Gastroesophageal sphincter (tissue), 4 donors: ENCODE results near the gene SEMA3F. TPM values are rescaled to one million over a fixed set of nuclear protein-coding genes. Genes with fewer than 3 reads are reported as not detected.

Source experiments
- ATAC-seq: fragments of 150-250 bp; one replicate; pipeline ENCODE4 v1.9.1; 2016; ENCODE audit warnings: mild to moderate bottlenecking, moderate library complexity
- H3K27ac ChIP-seq, 4 donors: fragments of 200-600 bp; sonication (generic) in 3 of 4; 1 replicate in 3 of 4; 2 replicates in 1 of 4; pipeline ENCODE4 v1.5.1; 2016 to 2019
- H3K27me3 ChIP-seq: fragments of 200-600 bp; sonication (generic); one replicate; pipeline ENCODE4 v1.5.1; 2019
- H3K36me3 ChIP-seq, 2 donors: fragments of 200-600 bp; sonication (generic); one replicate each; pipeline ENCODE4 v1.5.1; 2019; ENCODE audit warnings: control low read depth in 1 of 2
- H3K4me1 ChIP-seq, 3 donors: fragments of 200-600 bp; sonication (generic); 1 replicate in 2 of 3; 2 replicates in 1 of 3; pipeline ENCODE4 v1.5.1; 2016 to 2019; ENCODE audit warnings: control low read depth in 2 of 3
- H3K4me3 ChIP-seq, 2 donors: fragments of 200-600 bp; sonication (generic); one replicate each; pipeline ENCODE4 v1.5.1; 2019; ENCODE audit warnings: mild to moderate bottlenecking in 1 of 2, moderate library complexity in 1 of 2
- H3K9me3 ChIP-seq, 3 donors: fragments of 200-600 bp; sonication (generic); one replicate each; pipeline ENCODE4 v1.5.1; 2017 to 2019; ENCODE audit warnings: control low read depth in 2 of 3
- EP300 ChIP-seq: sonication (generic); formaldehyde crosslinking; IDR thresholded peaks from one replicate; pipeline ENCODE4 v1.6.1; 2017; ENCODE audit warnings: antibody characterized with exemption, mild to moderate bottlenecking
- POLR2A ChIP-seq, 2 donors: fragments of 450-650 bp; IDR thresholded peaks; one replicate each; pipeline ENCODE4 v1.6.1; 2017; ENCODE audit warnings: antibody characterized with exemption in 2 of 2, mild to moderate bottlenecking in 2 of 2, moderate library complexity in 1 of 2
- POLR2AphosphoS5 ChIP-seq: sonication (generic); formaldehyde crosslinking; IDR thresholded peaks from one replicate; pipeline ENCODE4 v1.6.1; 2017; ENCODE audit warnings: antibody characterized with exemption
- WGBS, 2 donors: methylation state at CpG; one replicate each; pipeline ENCODE4 v1.1.5; 2018; ENCODE audit warnings: low coverage in 1 of 2; 5-methylcytosine and 5-hydroxymethylcytosine counted together
- total RNA-seq, 4 donors: library from RNA; depleted of rRNA; stranded (reverse); fragments of >200 nt; gene quantifications; one replicate each; pipeline ENCODE4 v1.1.0, GENCODE V29; 2016
- TF ChIP-seq, protein P1 (sequence below), 4 experiments: fragments of 200-600 bp in 2 of 4; fragments of 450-650 bp in 2 of 4; sonication (generic) in 1 of 4; IDR thresholded peaks; one replicate each; pipeline ENCODE4 v1.5.1; 2017 to 2019; ENCODE audit warnings: antibody characterized with exemption in 4 of 4, mild to moderate bottlenecking in 2 of 4, moderate library complexity in 2 of 4

Gene SEMA3F
- total RNA-seq, 4 donors from 2014 or later: 6.7 to 33.5 (median 16.3) TPM

DNA sequence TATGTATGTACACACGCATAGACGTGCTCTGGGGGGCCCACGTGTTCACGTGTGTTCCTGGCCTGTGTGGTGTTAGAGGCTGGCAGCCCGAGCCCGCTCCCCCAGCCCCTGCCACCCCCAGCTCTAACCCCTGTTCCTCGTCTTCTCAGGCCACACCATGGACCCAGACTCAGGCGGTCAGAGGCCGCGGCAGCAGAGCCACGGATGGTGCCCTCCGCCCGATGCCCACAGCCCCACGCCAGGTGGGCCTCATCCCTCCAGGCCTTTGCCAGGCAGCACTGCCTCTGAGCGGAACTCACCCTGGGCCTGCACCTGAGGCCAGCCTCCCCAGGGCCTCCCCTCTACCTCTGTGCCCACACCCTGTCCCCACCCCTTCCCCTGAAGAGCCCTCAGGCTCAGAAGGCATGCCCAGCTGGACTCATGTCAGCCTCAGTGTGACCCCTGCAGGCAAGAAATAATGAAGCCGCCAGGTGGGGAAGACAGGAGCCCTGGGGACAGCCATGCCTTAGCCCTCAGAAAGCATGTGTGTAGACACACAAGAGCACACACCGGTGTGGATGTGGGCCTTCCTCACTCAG lies 19.9 kb downstream of the SEMA3F start:
- no peak overlapping the region for H3K4me3 ChIP-seq
- H3K9me3 ChIP-seq: no peaks in the 10 kb centered on the region
- H3K27me3 ChIP-seq: no peaks in the 10 kb centered on the region
- 100% methylated on average over 1 to 3 of the region's 17 CpGs for WGBS, 2 donors
- H3K4me1 ChIP-seq: peaks cover 0 to 16% (median 2%) of the 10 kb centered on the region in 3 donors
- no peak overlapping the region for H3K27ac ChIP-seq
- TF ChIP-seq, protein P1, sequence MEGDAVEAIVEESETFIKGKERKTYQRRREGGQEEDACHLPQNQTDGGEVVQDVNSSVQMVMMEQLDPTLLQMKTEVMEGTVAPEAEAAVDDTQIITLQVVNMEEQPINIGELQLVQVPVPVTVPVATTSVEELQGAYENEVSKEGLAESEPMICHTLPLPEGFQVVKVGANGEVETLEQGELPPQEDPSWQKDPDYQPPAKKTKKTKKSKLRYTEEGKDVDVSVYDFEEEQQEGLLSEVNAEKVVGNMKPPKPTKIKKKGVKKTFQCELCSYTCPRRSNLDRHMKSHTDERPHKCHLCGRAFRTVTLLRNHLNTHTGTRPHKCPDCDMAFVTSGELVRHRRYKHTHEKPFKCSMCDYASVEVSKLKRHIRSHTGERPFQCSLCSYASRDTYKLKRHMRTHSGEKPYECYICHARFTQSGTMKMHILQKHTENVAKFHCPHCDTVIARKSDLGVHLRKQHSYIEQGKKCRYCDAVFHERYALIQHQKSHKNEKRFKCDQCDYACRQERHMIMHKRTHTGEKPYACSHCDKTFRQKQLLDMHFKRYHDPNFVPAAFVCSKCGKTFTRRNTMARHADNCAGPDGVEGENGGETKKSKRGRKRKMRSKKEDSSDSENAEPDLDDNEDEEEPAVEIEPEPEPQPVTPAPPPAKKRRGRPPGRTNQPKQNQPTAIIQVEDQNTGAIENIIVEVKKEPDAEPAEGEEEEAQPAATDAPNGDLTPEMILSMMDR (IDR thresholded peaks at IDR 0.05): no peak
- TF ChIP-seq POLR2AphosphoS5 (no peak), EP300 (no peak), POLR2A (IDR thresholded peaks at IDR 0.05) (no peak)
- peaks cover 0 to 33% of the 10 kb centered on the region in 2 donors for H3K36me3 ChIP-seq
- no peak for ATAC-seq

DNA sequence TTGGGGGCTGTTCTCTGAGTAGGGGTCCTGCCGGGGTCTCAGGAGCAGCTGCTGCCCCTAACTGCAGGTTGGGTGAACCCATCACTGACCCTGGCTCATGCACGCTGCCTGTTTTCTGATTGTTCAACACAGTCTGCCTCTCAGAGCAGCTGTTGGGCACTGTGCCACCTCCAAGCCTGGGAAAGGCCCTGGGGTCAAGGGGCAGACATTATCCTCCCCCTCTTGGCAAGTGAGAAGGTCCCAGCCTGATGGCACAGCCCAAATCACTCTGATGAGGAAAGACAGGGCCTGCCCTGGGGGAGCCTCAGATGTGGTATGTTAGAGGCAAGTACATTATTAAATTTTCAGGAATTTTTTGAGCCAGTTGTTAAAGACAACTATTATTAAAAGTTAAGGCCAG lies 22.2 kb downstream of the SEMA3F start:
- WGBS, 2 donors: 63% methylated on average over 1 of the region's 2 CpGs; no CpG with 5 or more reads in 1 of the 2 donors
- ATAC-seq: no peak
- Histone ChIP-seq H3K27me3 (no peaks in the 10 kb centered on the region), H3K4me1 (peaks cover 0 to 11% (median 0%) of the 10 kb centered on the region in 3 donors), H3K9me3 (no peaks in the 10 kb centered on the region), H3K27ac (no peak overlapping the region), H3K36me3 (peaks cover 0 to 36% of the 10 kb centered on the region in 2 donors), H3K4me3 (no peak overlapping the region)
- TF ChIP-seq, protein P1 (IDR thresholded peaks at IDR 0.05): no peak
- TF ChIP-seq EP300: no peak
- TF ChIP-seq POLR2A (IDR thresholded peaks at IDR 0.05): no peak
- no peak for TF ChIP-seq POLR2AphosphoS5

DNA sequence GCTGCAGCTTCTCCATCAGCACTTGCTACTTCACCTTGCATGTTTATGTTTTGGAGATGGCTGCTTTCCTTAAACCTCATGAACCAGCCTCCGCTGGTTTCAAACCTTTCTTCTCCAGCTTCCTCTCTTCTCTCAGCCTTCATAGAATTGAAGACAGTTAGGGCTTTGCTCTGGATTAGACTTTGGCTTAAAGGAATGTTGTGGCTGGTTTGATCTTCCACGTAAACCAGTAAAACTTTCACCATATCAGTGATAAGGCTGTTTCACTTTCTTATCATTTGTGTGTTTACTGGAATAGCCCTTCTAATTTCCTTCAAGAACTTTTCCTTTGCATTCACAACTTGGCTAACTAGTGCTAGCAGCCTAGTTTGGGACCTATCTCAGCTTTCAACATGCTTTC lies 24.6 kb downstream of the SEMA3F start:
- Histone ChIP-seq H3K4me3 (no peak overlapping the region), H3K36me3 (peaks cover 0 to 35% of the 10 kb centered on the region in 2 donors), H3K27ac (no peak overlapping the region), H3K4me1 (peaks cover 0 to 4% (median 0%) of the 10 kb centered on the region in 3 donors), H3K9me3 (no peaks in the 10 kb centered on the region), H3K27me3 (no peaks in the 10 kb centered on the region)
- TF ChIP-seq POLR2AphosphoS5 (no peak), POLR2A (IDR thresholded peaks at IDR 0.05) (no peak), EP300 (no peak)
- TF ChIP-seq, protein P1 (IDR thresholded peaks at IDR 0.05): no peak
- no peak for ATAC-seq
- WGBS, 2 donors: 41 to 84% methylated on average over 2 of the region's 2 CpGs

DNA sequence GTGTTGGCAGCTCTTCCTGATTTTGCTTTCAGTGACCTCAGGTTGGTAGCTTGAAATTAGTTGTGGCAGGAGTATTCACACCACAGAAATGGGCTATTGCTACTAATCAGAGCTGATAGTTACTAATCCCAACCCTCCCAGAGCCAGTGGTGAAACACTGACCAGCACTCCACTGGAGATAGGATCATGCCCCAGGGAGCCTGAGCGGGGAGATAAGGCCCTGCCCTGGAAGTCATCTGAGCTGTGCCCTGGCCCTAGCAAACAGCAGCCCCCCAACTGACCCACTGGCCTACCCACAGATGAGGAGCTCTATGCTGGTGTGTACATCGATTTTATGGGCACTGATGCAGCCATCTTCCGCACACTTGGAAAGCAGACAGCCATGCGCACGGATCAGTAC lies 26.9 kb downstream of the SEMA3F start:
- H3K27ac ChIP-seq: no peak overlapping the region
- WGBS, 2 donors: 94% methylated on average over 3 of the region's 5 CpGs; no CpG with 5 or more reads in 1 of the 2 donors
- H3K4me1 ChIP-seq: no peaks in the 10 kb centered on the region
- peaks cover 0 to 38% of the 10 kb centered on the region in 2 donors for H3K36me3 ChIP-seq
- no peak overlapping the region for H3K4me3 ChIP-seq
- H3K9me3 ChIP-seq: no peaks in the 10 kb centered on the region
- H3K27me3 ChIP-seq: no peaks in the 10 kb centered on the region
- TF ChIP-seq POLR2AphosphoS5: no peak
- TF ChIP-seq EP300: no peak
- TF ChIP-seq, protein P1 (IDR thresholded peaks at IDR 0.05): no peak
- no peak for TF ChIP-seq POLR2A (IDR thresholded peaks at IDR 0.05)
- no peak for ATAC-seq

DNA sequence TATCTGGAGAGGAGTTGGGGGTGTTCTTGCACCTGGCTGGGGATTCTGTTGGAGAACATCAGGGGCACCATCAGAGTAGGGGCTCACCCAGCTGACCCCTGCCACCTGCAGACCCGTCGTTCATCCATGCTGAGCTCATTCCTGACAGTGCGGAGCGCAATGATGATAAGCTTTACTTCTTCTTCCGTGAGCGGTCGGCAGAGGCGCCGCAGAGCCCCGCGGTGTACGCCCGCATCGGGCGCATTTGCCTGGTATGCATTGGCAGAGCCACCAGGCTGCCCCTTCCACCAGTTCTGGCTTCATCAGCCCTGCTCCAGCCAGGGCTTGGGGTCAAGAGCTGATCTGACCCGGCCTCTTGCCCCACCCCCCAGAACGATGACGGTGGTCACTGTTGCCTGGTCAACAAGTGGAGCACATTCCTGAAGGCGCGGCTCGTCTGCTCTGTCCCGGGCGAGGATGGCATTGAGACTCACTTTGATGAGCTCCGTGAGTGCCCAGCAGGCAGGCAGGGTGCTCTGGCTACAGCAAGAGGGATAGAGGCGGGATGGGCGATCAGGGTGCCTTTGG lies 27.5 kb downstream of the SEMA3F start:
- Histone ChIP-seq H3K27ac (no peak overlapping the region), H3K4me3 (no peak overlapping the region), H3K4me1 (no peaks in the 10 kb centered on the region), H3K27me3 (no peaks in the 10 kb centered on the region), H3K36me3 (peaks cover 0 to 40% of the 10 kb centered on the region in 2 donors), H3K9me3 (no peaks in the 10 kb centered on the region)
- TF ChIP-seq EP300: no peak
- TF ChIP-seq POLR2A (IDR thresholded peaks at IDR 0.05): no peak
- TF ChIP-seq POLR2AphosphoS5: no peak
- TF ChIP-seq, protein P1 (IDR thresholded peaks at IDR 0.05): no peak
- no peak for ATAC-seq
- 56 to 98% methylated on average over 3 to 14 of the region's 26 CpGs for WGBS, 2 donors
